HepG2 (cell line): Measurements from ENCODE around the gene PRRT1B.

Experiments
- ARID3A ChIP-seq: IDR thresholded peaks from 2 replicates; pipeline ENCODE4 v1.6.1; 2012; ENCODE audit warnings: low read depth, low read length, improper control_type of control experiment
- CTCF ChIP-seq: sonication (generic); formaldehyde crosslinking; IDR thresholded peaks from 2 replicates; pipeline ENCODE4 v1.5.0; 2020; ENCODE audit warnings: mild to moderate bottlenecking, missing genetic modification reagents, moderate library complexity
- HMG20B ChIP-seq: conservative IDR thresholded peaks from 2 replicates; pipeline ENCODE4 v1.6.1; 2016; ENCODE audit warnings: missing genetic modification reagents, missing compliant biosample characterization
- POLR2AphosphoS5 ChIP-seq: IDR thresholded peaks from 2 replicates; pipeline ENCODE4 v1.6.1; 2012; ENCODE audit warnings: low read depth, low read length
- POLR2G ChIP-seq: fragments of 200-400 bp; formaldehyde crosslinking; IDR thresholded peaks from 2 replicates; pipeline ENCODE4 v1.6.1; 2018; ENCODE audit warnings: mild to moderate bottlenecking, low read depth, low read length, moderate library complexity
- SAFB2 ChIP-seq: sonication (generic); formaldehyde crosslinking; IDR thresholded peaks from 2 replicates; pipeline ENCODE4 v1.5.1; 2020; ENCODE audit warnings: missing genetic modification reagents, low read depth, mild to moderate bottlenecking, borderline replicate concordance
- SRSF9 ChIP-seq: fragments of 200-400 bp; formaldehyde crosslinking; IDR thresholded peaks from 2 replicates; pipeline ENCODE4 v1.6.1; 2018; ENCODE audit warnings: borderline replicate concordance, mild to moderate bottlenecking, low read depth, low read length; ENCODE audit not compliant: insufficient read depth, poor library complexity, severe bottlenecking
- TBL1XR1 ChIP-seq: fragments of 150-350 bp; IDR thresholded peaks from 2 replicates; pipeline ENCODE4 v1.6.1; 2014; ENCODE audit warnings: borderline replicate concordance, low read length; ENCODE audit not compliant: partially characterized antibody
- ZBTB33 ChIP-seq: sonication (generic); formaldehyde crosslinking; IDR thresholded peaks from 2 replicates; pipeline ENCODE4 v1.4.0; 2020; ENCODE audit warnings: missing genetic modification reagents

- TF ChIP-seq CTCF (CRISPR knock-in tag) (no peak), HMG20B (CRISPR knock-in tag) (no peak), POLR2G (no peak), ARID3A (no peak), SRSF9 (no peak), ZBTB33 (CRISPR knock-in tag) (no peak), TBL1XR1 (no peak), POLR2AphosphoS5 (no peak), SAFB2 (no peak)
These were observed 2.2 kb upstream of the PRRT1B start for GRCh38 chr9:131543141-131543540.
